HEK293 (cell line): ENCODE results near the gene ACSF2.
A peak's percentile ranks its signal among the peaks of the same experiment; 100 is the strongest.

Source experiments
- CTCF ChIA-PET: fragments of 350-600 bp; formaldehyde crosslinking; extraction: SDS; loops from one replicate; lab custom pipeline; 2021; ENCODE audit warnings: antibody characterized with exemption; lab: Yijun Ruan, JAX
- POLR2A ChIA-PET: fragments of 300-600 bp; formaldehyde crosslinking; extraction: SDS; loops from one replicate; lab custom pipeline; 2020; ENCODE audit warnings: antibody characterized with exemption, inconsistent platforms; lab: Yijun Ruan, JAX
- H3K27ac ChIP-seq: fragments of 200-500 bp; sonication (Bioruptor generic); 2 replicates; pipeline ENCODE4 v1.5.1; 2014; ENCODE audit warnings: low read depth, low read length, control low read depth, inconsistent platforms; ENCODE audit errors: extremely low read depth
- H3K36me3 ChIP-seq, 2 experiments: fragments of 200-500 bp in 1 of 2; sonication (Bioruptor generic) in 1 of 2; 1 replicate in 1 of 2; 2 replicates in 1 of 2; pipeline ENCODE4 v1.5.1; 2014 to 2017; ENCODE audit warnings: inconsistent platforms in 2 of 2, low read length in 2 of 2; ENCODE audit not compliant: control insufficient read depth in 2 of 2, insufficient read depth in 1 of 2
- H3K4me1 ChIP-seq: fragments of 200-500 bp; sonication (Bioruptor generic); 2 replicates; pipeline ENCODE4 v1.5.1; 2014; ENCODE audit warnings: mild to moderate bottlenecking, low read length, inconsistent platforms; ENCODE audit not compliant: control insufficient read depth, insufficient read depth
- H3K4me3 ChIP-seq: 2 replicates; pipeline ENCODE4 v1.5.1; 2011; ENCODE audit warnings: low read depth, mild to moderate bottlenecking, control low read depth, low read length, moderate library complexity
- H3K9me3 ChIP-seq: fragments of 200-500 bp; sonication (Bioruptor generic); 2 replicates; pipeline ENCODE4 v1.5.1; 2014; ENCODE audit warnings: low read depth, low read length, inconsistent platforms; ENCODE audit not compliant: control insufficient read depth, insufficient read depth
- EGR2 ChIP-seq: fragments of 450-650 bp; formaldehyde crosslinking; IDR thresholded peaks from 2 replicates; pipeline ENCODE4 v1.5.1; 2016; ENCODE audit warnings: low read depth, missing biosample characterization, missing genetic modification characterization
- HOXC10 ChIP-seq: sonication (generic); formaldehyde crosslinking; IDR thresholded peaks from 2 replicates; pipeline ENCODE4 v1.8.1; 2023; ENCODE audit warnings: mild to moderate bottlenecking, missing genetic modification reagents
- PRDM4 ChIP-seq: fragments of 450-650 bp; formaldehyde crosslinking; IDR thresholded peaks from 2 replicates; pipeline ENCODE4 v1.5.1; 2017; ENCODE audit warnings: missing biosample characterization, missing genetic modification characterization
- ZBTB1 ChIP-seq: fragments of 450-650 bp; formaldehyde crosslinking; IDR thresholded peaks from 2 replicates; pipeline ENCODE4 v1.5.1; 2016; ENCODE audit warnings: missing biosample characterization, missing genetic modification characterization
- ZBTB11 ChIP-seq: fragments of 450-650 bp; formaldehyde crosslinking; conservative IDR thresholded peaks from 2 replicates; pipeline ENCODE4 v1.5.1; 2016; ENCODE audit warnings: low read depth, missing biosample characterization, missing genetic modification characterization
- ZFP41 ChIP-seq: fragments of 450-650 bp; formaldehyde crosslinking; IDR thresholded peaks from 2 replicates; pipeline ENCODE4 v1.5.1; 2016; ENCODE audit warnings: missing biosample characterization, missing genetic modification characterization, borderline replicate concordance
- ZNF112 ChIP-seq: fragments of 450-650 bp; formaldehyde crosslinking; IDR thresholded peaks from 2 replicates; pipeline ENCODE4 v1.5.0; 2017; ENCODE audit warnings: missing biosample characterization, missing genetic modification characterization
- ZNF146 ChIP-seq: fragments of 450-650 bp; formaldehyde crosslinking; IDR thresholded peaks from 2 replicates; pipeline ENCODE4 v1.5.1; 2016; ENCODE audit warnings: missing biosample characterization, missing genetic modification characterization
- ZNF24 ChIP-seq: fragments of 450-650 bp; formaldehyde crosslinking; IDR thresholded peaks from 2 replicates; pipeline ENCODE4 v1.5.1; 2016; ENCODE audit warnings: missing biosample characterization, missing genetic modification characterization
- ZNF248 ChIP-seq: fragments of 450-650 bp; formaldehyde crosslinking; IDR thresholded peaks from 2 replicates; pipeline ENCODE4 v1.5.1; 2017; ENCODE audit warnings: missing biosample characterization, missing genetic modification characterization
- ZNF26 ChIP-seq: fragments of 450-650 bp; formaldehyde crosslinking; IDR thresholded peaks from 2 replicates; pipeline ENCODE4 v1.5.1; 2016; ENCODE audit warnings: missing biosample characterization, missing genetic modification characterization
- ZNF292 ChIP-seq: fragments of 450-650 bp; formaldehyde crosslinking; IDR thresholded peaks from 2 replicates; pipeline ENCODE4 v1.5.1; 2016; ENCODE audit warnings: low read depth, missing biosample characterization, missing genetic modification characterization, borderline replicate concordance
- ZNF335 ChIP-seq: fragments of 450-650 bp; formaldehyde crosslinking; conservative IDR thresholded peaks from 2 replicates; pipeline ENCODE4 v1.5.1; 2016; ENCODE audit warnings: missing biosample characterization, missing genetic modification characterization
- ZNF354C ChIP-seq: fragments of 450-650 bp; formaldehyde crosslinking; IDR thresholded peaks from 2 replicates; pipeline ENCODE4 v1.5.1; 2016; ENCODE audit warnings: missing biosample characterization, missing genetic modification characterization, low read depth, borderline replicate concordance
- ZNF398 ChIP-seq: fragments of 450-650 bp; formaldehyde crosslinking; IDR thresholded peaks from 2 replicates; pipeline ENCODE4 v1.5.1; 2017; ENCODE audit warnings: missing biosample characterization, missing genetic modification characterization
- ZNF510 ChIP-seq: fragments of 450-650 bp; formaldehyde crosslinking; IDR thresholded peaks from 2 replicates; pipeline ENCODE4 v1.5.1; 2018; ENCODE audit warnings: mild to moderate bottlenecking, missing genetic modification characterization, missing biosample characterization; ENCODE audit not compliant: insufficient replicate concordance
- TF ChIP-seq, protein P1 (sequence below): fragments of 450-650 bp; formaldehyde crosslinking; IDR thresholded peaks from 2 replicates; pipeline ENCODE4 v1.5.1; 2016; ENCODE audit warnings: missing biosample characterization, missing genetic modification characterization
- TF ChIP-seq, protein P2 (sequence below): fragments of 450-650 bp; formaldehyde crosslinking; IDR thresholded peaks from 2 replicates; pipeline ENCODE4 v1.5.1; 2016; ENCODE audit warnings: missing biosample characterization, missing genetic modification characterization

Gene ACSF2

DNA sequence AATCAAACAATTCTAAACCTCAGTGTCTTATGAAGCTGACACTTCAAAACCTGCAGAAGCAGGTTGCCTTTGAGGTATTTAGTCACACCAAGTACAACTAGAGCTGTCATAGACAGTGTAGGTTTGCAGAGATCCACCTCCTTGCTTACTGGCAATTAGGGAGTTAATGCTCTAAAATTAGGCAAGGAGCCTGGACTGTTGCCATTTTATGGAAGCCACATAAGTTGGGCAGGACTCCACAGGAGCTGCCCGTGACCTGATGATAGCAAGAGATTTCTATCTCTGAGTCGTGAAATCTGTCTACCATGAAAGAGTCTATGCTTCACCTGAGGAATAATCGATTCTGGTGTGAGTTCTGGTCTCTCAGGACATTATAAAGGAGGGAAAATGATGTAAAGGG is 44.1 kb upstream of the ACSF2 start:
- CTCF ChIA-PET = interaction anchor here (0.8 to 8.8 kb wide), 6 partner anchors 10 to 182 kb away, joined by 3 to 69 read pairs (median 8); partner anchors contain the start of genes LRRC59 and RSAD1
- no peaks in the 10 kb centered on the region for H3K9me3 ChIP-seq
- H3K36me3 ChIP-seq = peaks cover 64 to 98% of the 10 kb centered on the region in 2 experiments
- TF ChIP-seq ZNF248 (no peak), ZNF26 (tag by site-specific recombination) (no peak), ZBTB11 (tag by site-specific recombination) (no peak), EGR2 (no peak), ZNF292 (tag by site-specific recombination) (no peak), ZNF24 (tag by site-specific recombination) (no peak), HOXC10 (CRISPR knock-in tag) (no peak), ZNF398 (no peak), ZNF112 (no peak), ZBTB1 (tag by site-specific recombination) (no peak), ZNF510 (tag by site-specific recombination) (no peak), ZNF146 (tag by site-specific recombination) (no peak), PRDM4 (no peak), ZNF335 (tag by site-specific recombination) (no peak), ZFP41 (tag by site-specific recombination) (no peak), ZNF354C (tag by site-specific recombination) (no peak)
- TF ChIP-seq, protein P1, sequence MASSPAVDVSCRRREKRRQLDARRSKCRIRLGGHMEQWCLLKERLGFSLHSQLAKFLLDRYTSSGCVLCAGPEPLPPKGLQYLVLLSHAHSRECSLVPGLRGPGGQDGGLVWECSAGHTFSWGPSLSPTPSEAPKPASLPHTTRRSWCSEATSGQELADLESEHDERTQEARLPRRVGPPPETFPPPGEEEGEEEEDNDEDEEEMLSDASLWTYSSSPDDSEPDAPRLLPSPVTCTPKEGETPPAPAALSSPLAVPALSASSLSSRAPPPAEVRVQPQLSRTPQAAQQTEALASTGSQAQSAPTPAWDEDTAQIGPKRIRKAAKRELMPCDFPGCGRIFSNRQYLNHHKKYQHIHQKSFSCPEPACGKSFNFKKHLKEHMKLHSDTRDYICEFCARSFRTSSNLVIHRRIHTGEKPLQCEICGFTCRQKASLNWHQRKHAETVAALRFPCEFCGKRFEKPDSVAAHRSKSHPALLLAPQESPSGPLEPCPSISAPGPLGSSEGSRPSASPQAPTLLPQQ = no peak
- TF ChIP-seq, protein P2, sequence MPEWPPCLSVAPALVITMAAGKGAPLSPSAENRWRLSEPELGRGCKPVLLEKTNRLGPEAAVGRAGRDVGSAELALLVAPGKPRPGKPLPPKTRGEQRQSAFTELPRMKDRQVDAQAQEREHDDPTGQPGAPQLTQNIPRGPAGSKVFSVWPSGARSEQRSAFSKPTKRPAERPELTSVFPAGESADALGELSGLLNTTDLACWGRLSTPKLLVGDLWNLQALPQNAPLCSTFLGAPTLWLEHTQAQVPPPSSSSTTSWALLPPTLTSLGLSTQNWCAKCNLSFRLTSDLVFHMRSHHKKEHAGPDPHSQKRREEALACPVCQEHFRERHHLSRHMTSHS (tag by site-specific recombination) = no peak
- TF ChIP-seq, all 188 proteins: peak for 0
- Histone ChIP-seq H3K27ac (peak overlapping the region; percentile 24; the same call in 1 of the 2 replicates), H3K4me1 (no peaks in the 10 kb centered on the region), H3K4me3 (no peak overlapping the region)
- POLR2A ChIA-PET = interaction anchor here (0.8 to 5.5 kb wide), 7 partner anchors 9 to 84 kb away, joined by 3 to 41 read pairs (median 4); partner anchors contain the start of gene LRRC59
